CD4-positive, alpha-beta T cell treated with Interferon alpha-2 for 1 hour (primary cell): ENCODE results near the gene HSPA14.
A peak's percentile ranks its signal among the peaks of the same experiment; 100 is the strongest.
"Not testable (repeated sequence)": the region's sequence is repeated elsewhere in the genome, so short reads cannot be mapped to it uniquely, and the experiment has no call there.

Experiments used
- DNase-seq, 2 donors: peaks; one replicate each; pipeline ENCODE4 v3.0.0-alpha.2; 2020 to 2022

HSPA14 gene

DNA sequence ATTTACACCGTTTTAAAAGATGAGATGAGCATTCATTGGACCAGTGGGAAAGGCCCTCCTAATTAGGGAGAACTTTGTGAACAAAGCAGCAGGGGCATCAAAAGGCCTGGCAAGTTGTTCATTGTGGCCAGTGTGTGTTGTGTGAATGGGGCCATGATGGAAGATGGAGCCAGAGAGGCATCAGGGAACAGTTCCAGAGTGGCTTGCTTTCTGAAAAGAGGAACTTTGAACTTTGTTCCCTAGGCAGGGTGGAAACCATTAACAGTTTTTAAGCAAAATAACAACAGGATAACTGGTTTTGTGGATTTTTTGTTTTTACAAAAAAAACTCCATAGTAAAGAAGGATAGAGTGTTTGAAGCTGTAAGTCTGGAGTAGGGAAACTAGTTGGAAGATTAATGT, 53.0 kb downstream of the HSPA14 start:
- no peak for DNase-seq

GRCh38 chr10:14904316-14904732, 66.2 kb downstream of the HSPA14 start:
- DNase-seq, result peak in 1 of 2 donors; percentile 53

- DNase-seq, result no peak
These were observed 66.8 kb downstream of the HSPA14 start for GRCh38 chr10:14904864-14905263.

- DNase-seq, result no peak
These were observed 67.8 kb downstream of the HSPA14 start for GRCh38 chr10:14905890-14906289.

DNA sequence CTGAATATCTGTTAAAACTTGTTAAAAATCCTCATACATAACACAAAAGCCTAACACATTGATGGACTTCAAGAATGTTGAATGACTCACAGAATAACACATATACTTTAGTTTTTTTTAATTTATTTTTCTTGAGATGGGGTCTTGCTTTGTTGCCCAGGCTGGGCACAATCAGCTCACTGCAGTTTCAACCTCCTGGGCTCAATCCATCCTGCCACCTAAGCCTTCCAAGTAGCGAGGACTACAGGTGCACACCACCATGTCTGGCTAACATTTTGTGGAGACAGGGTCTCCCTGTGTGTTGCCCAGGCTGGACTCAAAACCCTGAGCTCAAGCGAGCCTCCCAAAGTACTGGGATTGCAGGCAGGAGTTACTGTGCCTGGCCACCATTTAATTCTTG, 68.7 kb downstream of the HSPA14 start:
- no peak for DNase-seq

GRCh38 chr10:14907591-14907990, 69.5 kb downstream of the HSPA14 start:
- DNase-seq, result not testable (repeated sequence)

- DNase-seq, result no peak
These were observed 71.0 kb downstream of the HSPA14 start for GRCh38 chr10:14909101-14909500.

GRCh38 chr10:14910953-14911352, 72.8 kb downstream of the HSPA14 start:
- DNase-seq, result no peak

DNA sequence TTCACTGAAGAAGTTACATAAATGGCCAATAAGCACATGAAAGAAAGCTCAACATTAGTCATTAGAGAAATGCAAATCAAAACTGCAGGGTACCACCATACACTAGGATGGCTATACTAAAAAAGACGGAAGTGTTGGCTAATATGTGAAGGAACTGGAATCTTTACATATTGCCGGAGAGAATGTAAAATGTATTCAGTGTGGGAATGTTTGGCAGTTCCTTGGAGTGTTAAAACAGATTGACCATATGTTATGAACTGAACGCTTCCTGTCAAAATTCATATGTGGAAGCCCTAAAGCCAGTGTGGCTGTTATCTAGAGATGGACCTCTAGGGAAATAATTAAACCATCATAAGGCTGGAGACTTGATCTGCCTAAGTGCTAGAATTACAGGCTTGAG, 73.7 kb downstream of the HSPA14 start:
- DNase-seq, result no peak

DNA sequence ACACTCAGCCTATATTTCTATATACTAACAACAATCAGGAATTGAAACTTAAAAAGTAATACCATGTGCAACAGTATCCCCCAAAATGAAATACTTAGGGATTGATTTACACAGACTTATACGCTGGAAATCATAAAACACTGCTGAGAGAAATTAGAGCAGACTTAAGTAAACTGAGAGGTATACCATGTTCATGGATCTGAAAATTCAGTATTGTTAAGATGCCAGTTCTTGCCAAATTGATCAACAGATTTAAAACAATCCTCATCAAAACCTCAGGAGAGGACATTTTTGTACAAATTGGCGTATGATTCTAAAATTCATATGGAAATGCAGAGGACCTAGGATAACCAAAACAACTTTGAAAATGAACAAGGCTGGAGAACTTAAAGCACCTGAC, 78.5 kb downstream of the HSPA14 start:
- no peak for DNase-seq

- DNase-seq, result no peak
These were observed 79.7 kb downstream of the HSPA14 start for GRCh38 chr10:14917827-14918226.

DNA sequence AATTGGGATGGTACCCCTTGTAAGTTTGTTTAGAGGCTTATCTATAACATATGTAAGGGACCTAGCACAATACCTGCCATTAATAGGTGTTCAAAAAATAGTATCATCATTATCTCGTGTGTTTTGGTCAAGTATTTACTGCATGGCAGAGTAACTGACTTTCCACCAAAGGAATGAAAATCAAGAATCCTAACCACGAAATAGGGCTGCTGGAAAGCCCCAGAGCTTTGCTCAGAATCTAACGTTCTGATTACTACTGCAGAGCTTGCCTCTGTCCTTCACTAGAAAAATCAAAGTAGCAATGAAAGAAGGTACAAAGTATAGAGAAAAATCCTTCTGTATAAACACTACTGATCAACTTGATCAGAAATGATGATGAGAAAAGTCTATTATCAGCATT, 80.9 kb downstream of the HSPA14 start:
- DNase-seq, result no peak
